Mesodermal cell (in vitro differentiated cells): ENCODE data around the gene SLC66A1.

Source experiments
- H3K27ac ChIP-seq: 2 replicates; pipeline ENCODE4 v1.7.0; 2013; ENCODE audit warnings: mild to moderate bottlenecking, low read depth, low read length, moderate library complexity; ENCODE audit not compliant: severe bottlenecking
- H3K36me3 ChIP-seq: 2 replicates; pipeline ENCODE4 v1.7.1; 2013; ENCODE audit warnings: mild to moderate bottlenecking, low read length, moderate library complexity; ENCODE audit not compliant: control insufficient read depth, insufficient read depth
- H3K4me1 ChIP-seq: one replicate; pipeline ENCODE4 v1.7.1; 2013; ENCODE audit warnings: mild to moderate bottlenecking, low read length; ENCODE audit not compliant: insufficient read depth, control insufficient read depth, poor library complexity, severe bottlenecking
- H3K4me3 ChIP-seq: 2 replicates; pipeline ENCODE4 v1.7.0; 2013; ENCODE audit warnings: low read length, control low read depth, mild to moderate bottlenecking; ENCODE audit not compliant: insufficient read depth, poor library complexity, severe bottlenecking; ENCODE audit errors: extremely low read depth
- H3K9me3 ChIP-seq: 2 replicates; pipeline ENCODE4 v1.7.1; 2013; ENCODE audit warnings: mild to moderate bottlenecking, low read length, moderate library complexity; ENCODE audit not compliant: control insufficient read depth
- WGBS, 2 experiments: methylation state at CpG; one replicate each; pipeline ENCODE4 v1.1.5; 2013; ENCODE audit warnings: missing lambda C conversion rate in 2 of 2; ENCODE audit not compliant: insufficient coverage in 2 of 2; 5-methylcytosine and 5-hydroxymethylcytosine counted together

SLC66A1 gene

GRCh38 chr1:19361611-19362147, 49.6 kb downstream of the SLC66A1 start:
- Histone ChIP-seq H3K36me3 (peaks cover 32% of the 10 kb centered on the region), H3K4me3 (no peak overlapping the region), H3K27ac (no peak overlapping the region), H3K9me3 (no peaks in the 10 kb centered on the region), H3K4me1 (no peaks in the 10 kb centered on the region)
- WGBS, 2 experiments, result 98% methylated on average over 5 of the region's 8 CpGs

GRCh38 chr1:19363536-19364152, 51.5 kb downstream of the SLC66A1 start:
- H3K36me3 ChIP-seq, result peaks cover 26% of the 10 kb centered on the region
- H3K27ac ChIP-seq, result peak overlapping the region; percentile 17
- no peaks in the 10 kb centered on the region for H3K9me3 ChIP-seq
- H3K4me3 ChIP-seq, result no peak overlapping the region
- WGBS, 2 experiments, result 85 to 100% methylated on average over 3 to 5 of the region's 8 CpGs
- H3K4me1 ChIP-seq, result no peaks in the 10 kb centered on the region

DNA sequence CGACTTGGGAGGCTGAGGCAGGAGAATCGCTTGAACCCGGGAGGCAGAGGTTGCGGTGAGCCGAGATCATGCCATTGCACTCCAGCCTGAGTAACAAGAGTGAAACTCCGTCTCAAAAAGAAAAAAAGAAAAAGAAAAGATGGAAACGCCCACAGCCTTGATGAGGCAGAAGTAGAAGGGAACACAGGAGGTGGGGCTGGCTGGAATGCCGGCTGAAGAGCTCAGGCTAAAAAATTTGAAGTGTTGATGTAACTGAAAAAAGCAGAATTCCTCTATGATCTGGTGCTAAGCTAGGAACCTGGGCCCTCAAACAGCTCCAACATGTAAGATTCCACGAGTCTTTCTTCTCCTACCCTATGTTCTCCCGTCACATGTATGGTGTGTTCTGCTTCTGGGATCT, 53.6 kb downstream of the SLC66A1 start:
- Histone ChIP-seq H3K9me3 (no peaks in the 10 kb centered on the region), H3K4me1 (peaks cover 6% of the 10 kb centered on the region), H3K4me3 (no peak overlapping the region), H3K36me3 (peaks cover 29% of the 10 kb centered on the region), H3K27ac (no peak overlapping the region)
- WGBS, 2 experiments, result 87 to 94% methylated on average over 7 to 8 of the region's 10 CpGs

GRCh38 chr1:19366599-19367536, 54.7 kb downstream of the SLC66A1 start:
- Histone ChIP-seq H3K9me3 (no peaks in the 10 kb centered on the region), H3K4me3 (no peak overlapping the region), H3K27ac (no peak overlapping the region), H3K36me3 (peaks cover 41% of the 10 kb centered on the region), H3K4me1 (peaks cover 6% of the 10 kb centered on the region)
- WGBS, 2 experiments, result 96 to 99% methylated on average over 13 to 17 of the region's 18 CpGs

DNA sequence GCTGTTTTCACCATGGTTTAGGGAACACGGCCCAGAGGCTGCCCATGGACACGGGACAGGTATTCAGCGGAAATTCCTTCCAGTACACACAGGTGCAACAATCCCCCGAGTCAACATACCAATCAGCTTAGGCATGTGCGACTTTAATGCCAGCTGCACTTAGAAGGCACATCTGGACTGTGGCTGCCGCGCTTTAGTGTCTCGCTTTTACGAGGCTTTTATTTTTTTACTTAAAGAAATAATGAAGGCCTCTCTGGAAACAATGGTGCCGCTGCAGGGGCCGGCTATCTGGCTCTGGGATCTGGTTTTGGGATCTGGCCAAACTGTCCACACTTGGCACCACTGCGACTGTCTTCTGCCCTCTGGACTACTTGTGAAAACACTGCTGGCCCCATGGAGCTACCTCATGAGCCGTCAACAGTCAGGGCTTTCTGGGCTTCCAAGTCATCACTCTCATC, 55.5 kb downstream of the SLC66A1 start:
- Histone ChIP-seq H3K4me1 (peaks cover 6% of the 10 kb centered on the region), H3K36me3 (peaks cover 47% of the 10 kb centered on the region), H3K4me3 (no peak overlapping the region), H3K9me3 (no peaks in the 10 kb centered on the region), H3K27ac (no peak overlapping the region)
- 96 to 99% methylated on average over 11 of the region's 13 CpGs for WGBS, 2 experiments

GRCh38 chr1:19368050-19368449, 55.9 kb downstream of the SLC66A1 start:
- 96 to 98% methylated on average over 3 to 5 of the region's 5 CpGs for WGBS, 2 experiments
- H3K27ac ChIP-seq, result no peak overlapping the region
- no peak overlapping the region for H3K4me3 ChIP-seq

GRCh38 chr1:19368964-19369363, 56.8 kb downstream of the SLC66A1 start:
- no peak overlapping the region for H3K27ac ChIP-seq
- WGBS, 2 experiments, result 96 to 98% methylated on average over 5 of the region's 5 CpGs

More at GRCh38 chr1:19368050-19368449, 55.9 kb downstream of the SLC66A1 start:
- peaks cover 47% of the 10 kb centered on the region for H3K36me3 ChIP-seq
- H3K9me3 ChIP-seq, result no peaks in the 10 kb centered on the region
- H3K4me1 ChIP-seq, result peaks cover 6% of the 10 kb centered on the region

DNA sequence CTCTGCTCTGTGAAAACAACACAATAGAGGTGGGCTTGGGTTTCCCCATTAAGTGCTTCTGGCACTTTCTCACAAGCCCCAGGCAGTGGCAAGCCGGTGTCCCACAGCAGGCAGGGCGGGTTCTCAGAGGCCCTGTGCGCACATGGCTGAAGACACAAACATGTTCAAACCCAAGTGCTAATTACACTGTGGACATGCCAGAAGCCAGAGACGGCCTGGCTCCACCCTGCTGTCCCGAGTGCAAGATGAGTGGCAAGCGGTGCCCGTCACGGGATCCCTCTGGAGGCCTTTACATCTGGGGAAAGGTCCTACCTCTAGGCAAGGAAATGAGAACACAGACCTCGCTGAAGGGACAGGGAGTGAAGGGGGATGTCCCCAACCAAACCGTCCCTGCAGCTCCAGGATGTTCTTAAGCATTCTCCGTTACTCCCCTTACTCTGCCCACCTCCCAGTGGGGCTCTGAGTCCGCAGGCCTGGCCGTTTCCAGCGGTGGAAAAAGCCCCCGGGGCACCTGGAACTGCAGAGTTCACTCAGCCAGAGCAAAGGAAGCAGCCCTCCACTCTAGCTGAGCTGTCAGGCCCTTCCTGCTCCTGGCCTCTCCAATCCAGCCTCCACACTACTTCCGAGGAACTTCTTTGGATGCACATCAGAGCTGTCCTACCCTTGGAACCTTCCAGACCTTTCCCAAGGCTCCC, 57.4 kb downstream of the SLC66A1 start:
- Histone ChIP-seq H3K9me3 (no peaks in the 10 kb centered on the region), H3K27ac (no peak overlapping the region), H3K36me3 (peaks cover 59% of the 10 kb centered on the region), H3K4me3 (no peak overlapping the region), H3K4me1 (peaks cover 6% of the 10 kb centered on the region)
- 88 to 98% methylated on average over 7 to 15 of the region's 16 CpGs for WGBS, 2 experiments

More at GRCh38 chr1:19368964-19369363, 56.8 kb downstream of the SLC66A1 start:
- peaks cover 6% of the 10 kb centered on the region for H3K4me1 ChIP-seq
- H3K36me3 ChIP-seq, result peaks cover 53% of the 10 kb centered on the region
- H3K9me3 ChIP-seq, result no peaks in the 10 kb centered on the region
- H3K4me3 ChIP-seq, result no peak overlapping the region

- peaks cover 63% of the 10 kb centered on the region for H3K36me3 ChIP-seq
- 94 to 96% methylated on average over 11 to 13 of the region's 13 CpGs for WGBS, 2 experiments
- no peak overlapping the region for H3K4me3 ChIP-seq
- H3K4me1 ChIP-seq, result peaks cover 6% of the 10 kb centered on the region
- no peaks in the 10 kb centered on the region for H3K9me3 ChIP-seq
- H3K27ac ChIP-seq, result no peak overlapping the region
Observed at GRCh38 chr1:19370453-19371170, 58.5 kb downstream of the SLC66A1 start.
